ENCODE measurements around the gene TIMM50. TPM values are rescaled to one million over a fixed set of nuclear protein-coding genes. Genes with fewer than 3 reads are reported as not detected.

The TIMM50 gene
- total and polyA plus RNA-seq, 7 donors, result 70.5 to 189 (median 86.1) TPM

DNA sequence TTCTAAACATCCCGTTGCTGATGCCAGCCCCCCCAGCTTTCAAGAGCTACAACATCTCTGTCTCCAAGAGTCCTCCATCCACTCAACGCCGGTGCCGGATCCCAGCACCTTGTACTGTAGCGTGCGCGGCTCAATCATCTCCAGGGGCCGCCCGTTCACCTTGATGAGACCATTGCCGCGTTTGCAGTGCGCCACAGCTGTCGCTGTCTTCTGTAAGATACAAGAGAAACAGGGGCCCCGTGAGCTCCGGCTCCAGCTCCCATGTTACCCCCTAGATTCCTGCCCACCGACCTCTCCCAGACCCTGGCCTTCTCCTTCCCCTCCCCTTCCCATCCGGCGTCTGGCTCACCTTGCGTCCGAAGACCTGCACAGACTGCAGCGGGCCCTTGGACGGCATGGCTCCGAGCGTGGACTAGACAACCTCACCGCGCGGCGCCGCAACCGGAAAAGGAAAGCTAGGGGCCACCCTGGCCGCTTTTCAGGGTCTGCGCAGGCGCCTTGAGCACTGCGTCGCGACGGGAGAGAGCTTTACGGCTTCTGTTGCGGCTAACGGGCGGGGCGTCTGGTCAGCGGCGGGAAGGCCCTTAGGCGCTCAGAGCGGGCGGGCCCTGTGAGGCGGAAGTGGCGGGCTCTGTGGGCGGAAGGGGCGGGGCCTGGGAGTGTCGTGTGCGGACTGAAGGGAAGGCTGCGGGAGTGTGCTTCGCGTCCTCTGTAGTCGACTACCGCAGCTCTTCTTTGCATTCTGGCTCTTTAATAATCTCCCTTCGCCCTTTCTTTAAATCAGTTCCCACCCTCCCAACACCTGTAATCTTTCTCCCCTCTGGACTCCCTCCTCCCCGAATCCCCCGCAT is 44.9 kb upstream of the TIMM50 start, which contains the start of gene RPS16:
Gene RPS16, minus strand, starts transcription at position 451 of the 851 bp plus-strand sequence. Its CDS starts 54 bp downstream, at position 397.
- H3K27me3 ChIP-seq (ENCODE audit: insufficient read depth in 3 of 3, low read length in 2 of 3), result no peaks in the 10 kb centered on the region
- no peaks in the 10 kb centered on the region for H3K9me3 ChIP-seq
- intact Hi-C loops (cut with DNase I), result loop anchor here (2.0 to 10.0 kb wide), 3 partner anchors 23 to 91 kb away; partner anchors contain the start of genes MED29 (in 1 of the 2), PAF1 (in 1 of the 2), PLEKHG2 (in 1 of the 2) and SAMD4B (in 1 of the 2)
- WGBS, 3 donors, result 0 to 1% (median 0%) methylated on average over 61 of the region's 61 CpGs
- peak; percentile 99 to 100 for DNase-seq
- H3K4me3 ChIP-seq, result peak within 1 kb of the TSS; percentile 96
- H3K27ac ChIP-seq, result peak within 1 kb of the TSS; percentile 93
- peak; percentile 97 to 98 (median 98) for ATAC-seq
- peaks cover 18% of the 10 kb centered on the region for H3K4me1 ChIP-seq
- TF ChIP-seq CTCF (IDR thresholded peaks at IDR 0.05), result no peak
- peaks cover 7 to 44% of the 10 kb centered on the region in 2 donors for H3K36me3 ChIP-seq (ENCODE audit: insufficient read depth in 1 of 2, low read depth in 1 of 2)

DNA sequence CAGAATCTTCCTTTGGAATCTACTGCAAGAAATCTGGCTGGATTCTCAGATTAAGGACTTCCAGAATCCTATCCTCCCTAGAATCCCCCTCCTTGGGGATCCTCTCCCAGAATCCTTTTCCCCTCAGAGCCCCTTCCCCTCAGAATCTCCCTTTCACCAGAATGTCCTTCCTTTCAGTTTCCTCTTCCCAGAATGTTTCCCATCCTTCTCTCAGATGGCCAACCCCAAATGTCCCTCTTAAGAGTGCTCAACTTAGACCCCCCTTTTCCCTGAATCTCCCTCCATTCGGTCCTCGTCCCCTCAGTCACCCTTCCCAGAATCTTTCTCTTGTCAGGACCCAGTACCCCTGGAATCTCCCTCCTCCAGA is 44.3 kb upstream of the TIMM50 start:
- no peak for DNase-seq
- TF ChIP-seq CTCF (IDR thresholded peaks at IDR 0.05), result no peak
- Histone ChIP-seq H3K36me3 (ENCODE audit: insufficient read depth in 1 of 2, low read depth in 1 of 2) (peaks cover 7 to 39% of the 10 kb centered on the region in 2 donors), H3K27ac (peak overlapping the region; percentile 93), H3K27me3 (ENCODE audit: insufficient read depth in 3 of 3, low read length in 2 of 3) (no peaks in the 10 kb centered on the region), H3K9me3 (no peaks in the 10 kb centered on the region), H3K4me3 (peak overlapping the region; percentile 96), H3K4me1 (peaks cover 18% of the 10 kb centered on the region)
- peak in 1 of 4 donors; percentile 3 for ATAC-seq
- WGBS, 3 donors, result 0 to 1% (median 0%) methylated on average over 2 of the region's 2 CpGs
- intact Hi-C loops (cut with DNase I), result loop anchor here in 1 of 2 donors (10.0 kb wide), 1 partner anchor 92 kb away; the partner anchor contains the start of gene SAMD4B

DNA sequence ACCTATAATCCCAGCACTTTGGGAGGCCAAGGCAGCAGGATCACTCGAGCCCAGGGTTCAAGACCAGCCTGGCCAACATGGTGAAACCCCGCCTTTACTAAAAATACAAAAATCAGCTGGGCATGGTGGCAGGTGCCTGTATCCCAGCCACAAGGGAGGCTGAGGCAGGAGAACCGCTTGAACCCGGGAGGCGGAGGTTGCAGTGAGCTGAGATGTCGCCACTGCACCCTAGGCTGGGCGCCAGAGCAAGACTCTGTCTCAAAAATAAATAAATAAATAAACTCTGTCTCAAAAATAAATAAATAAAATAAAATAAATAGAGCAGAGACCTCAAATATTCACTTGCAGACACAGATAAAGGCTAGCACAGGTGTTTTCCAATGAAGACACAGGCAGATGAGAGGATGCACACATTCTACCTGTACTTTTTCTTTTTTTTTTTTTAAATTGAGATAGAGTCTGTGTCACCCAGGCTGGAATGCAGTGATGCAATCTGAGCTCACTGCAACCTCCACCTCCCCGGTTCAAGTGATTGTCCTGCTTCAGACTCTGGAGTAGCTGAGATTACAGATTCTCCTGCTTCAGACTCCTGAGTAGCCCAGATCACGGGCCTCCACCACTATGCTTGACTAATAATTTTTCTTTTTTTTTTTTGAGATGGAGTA is 42.2 kb upstream of the TIMM50 start:
- no peaks in the 10 kb centered on the region for H3K9me3 ChIP-seq
- 81 to 87% (median 84%) methylated on average over 9 of the region's 9 CpGs for WGBS, 3 donors
- no peak overlapping the region for H3K27ac ChIP-seq
- H3K4me3 ChIP-seq, result no peak overlapping the region
- DNase-seq (no peak), ATAC-seq (no peak)
- intact Hi-C loops (cut with DNase I), result loop anchor here in 1 of 2 donors (10.0 kb wide), 1 partner anchor 94 kb away; the partner anchor contains the start of gene SAMD4B
- H3K4me1 ChIP-seq, result peaks cover 18% of the 10 kb centered on the region
- H3K27me3 ChIP-seq (ENCODE audit: insufficient read depth in 3 of 3, low read length in 2 of 3), result no peaks in the 10 kb centered on the region
- no peak for TF ChIP-seq CTCF (IDR thresholded peaks at IDR 0.05)
- peaks cover 7 to 18% of the 10 kb centered on the region in 2 donors for H3K36me3 ChIP-seq (ENCODE audit: insufficient read depth in 1 of 2, low read depth in 1 of 2)

DNA sequence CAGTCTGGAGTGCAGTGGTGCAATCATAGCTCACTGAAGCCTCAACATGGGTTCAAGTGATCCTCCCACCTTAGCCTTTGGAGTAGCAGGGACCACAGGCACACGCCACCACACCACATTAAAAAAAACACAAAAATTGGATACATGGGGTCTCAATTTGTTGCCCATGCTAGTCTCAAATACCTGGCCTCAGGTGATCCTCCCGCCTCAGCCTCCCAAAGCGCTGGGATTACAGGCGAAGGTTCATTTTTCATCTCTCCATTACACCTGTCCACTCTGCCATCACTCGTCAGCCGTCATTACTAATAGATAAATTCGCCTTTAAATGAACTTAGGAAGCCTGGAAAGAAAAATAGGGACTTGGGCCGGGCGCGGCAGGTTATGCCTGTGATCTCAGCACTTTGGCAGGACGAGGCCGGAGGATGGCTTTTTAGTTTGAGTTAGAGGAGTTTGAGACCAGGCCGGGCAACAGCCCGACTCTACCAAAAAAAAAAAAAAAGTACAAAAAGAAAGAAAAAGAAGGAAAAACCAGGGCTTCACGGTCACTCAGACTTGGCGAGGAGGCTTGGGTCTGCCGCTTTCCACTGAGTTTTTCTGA is 35.9 kb upstream of the TIMM50 start:
- DNase-seq, result no peak
- 2 to 3% (median 3%) methylated on average over 17 of the region's 17 CpGs for WGBS, 3 donors

More for the DNA sequence above, 35.9 kb upstream of the TIMM50 start:
- intact Hi-C loops (cut with DNase I), result loop anchor here (10.0 kb wide), 1 partner anchor 90 kb away; the partner anchor contains the start of gene EID2B (in 2 of the 2)
- no peak for TF ChIP-seq CTCF (IDR thresholded peaks at IDR 0.05)
- Histone ChIP-seq H3K27ac (peak overlapping the region; percentile 95), H3K9me3 (no peaks in the 10 kb centered on the region), H3K36me3 (ENCODE audit: insufficient read depth in 1 of 2, low read depth in 1 of 2) (peaks cover 0 to 22% of the 10 kb centered on the region in 2 donors), H3K27me3 (ENCODE audit: insufficient read depth in 3 of 3, low read length in 2 of 3) (no peaks in the 10 kb centered on the region), H3K4me1 (peaks cover 32% of the 10 kb centered on the region), H3K4me3 (peak overlapping the region; percentile 90)
- ATAC-seq, result peak in 3 of 4 donors; percentile 5 to 28 (median 20)
